K562 treated with DMSO at 1 percent for 4 hours (cell line): ENCODE results near the gene CNR1. TPM values are rescaled to one million over a fixed set of nuclear protein-coding genes. Genes with fewer than 3 reads are reported as not detected.

Source experiments
- total RNA-seq: library from RNA; unstranded; fragments of 300-600 nt; gene quantifications from 2 replicates; pipeline ENCODE4 v1.2.3, GENCODE V29; 2022; ENCODE audit not compliant: insufficient read depth

CNR1 gene
- total RNA-seq, result 1.5 and 2.7 TPM in 2 replicates

DNA sequence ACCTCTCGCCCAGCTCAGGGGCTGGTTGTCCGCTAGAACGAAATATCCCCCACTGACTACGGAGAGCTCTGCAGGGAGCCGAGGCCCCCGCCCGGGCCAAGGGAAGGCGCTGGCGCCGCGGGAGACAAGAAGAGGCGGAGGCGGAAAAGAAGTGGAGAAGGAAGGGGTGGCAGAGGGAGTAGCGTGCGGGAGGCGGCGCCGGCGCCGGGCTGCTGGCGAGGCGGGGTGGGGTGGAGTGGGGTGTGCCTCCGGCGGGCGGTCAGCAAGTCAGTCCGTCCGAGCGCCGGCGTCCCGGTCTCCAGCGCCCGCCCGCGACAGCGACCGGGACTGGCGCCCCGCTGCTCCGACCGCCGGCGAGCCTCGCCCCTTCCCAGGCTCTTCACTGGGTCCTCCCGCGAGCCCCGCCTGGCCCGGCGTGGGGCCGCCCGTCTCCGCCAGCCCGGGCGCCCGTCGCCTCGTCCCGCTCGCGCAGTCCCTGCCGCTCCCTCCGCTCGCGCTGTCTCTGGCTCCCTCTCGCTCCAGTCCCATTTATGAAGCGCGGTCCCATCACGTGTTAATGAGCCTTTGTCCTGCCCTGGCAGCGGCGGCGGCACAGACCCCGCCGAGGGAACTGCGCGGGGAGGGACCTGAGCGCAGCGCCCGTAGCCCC lies at the start of gene CNR1:
Gene CNR1, minus strand, starts transcription at position 504 of the 649 bp plus-strand sequence. CDS start 21,073 bp downstream, outside the sequence.

Other genes starting within 250 kb of the CNR1 start
- gene SPACA1, start 118.5 kb downstream of the CNR1 start, total RNA-seq, result not detected in 2 replicates